NT2/D1 (cell line): ENCODE data around the gene CTSD.

Experiments
- SUZ12 ChIP-seq: IDR thresholded peaks from 2 replicates; pipeline ENCODE4 v1.6.1; 2011; ENCODE audit not compliant: insufficient read length, insufficient read depth; ENCODE audit errors: extremely low read depth
- ZNF274 ChIP-seq: IDR thresholded peaks from 2 replicates; pipeline ENCODE4 v1.6.1; 2011; ENCODE audit warnings: mild to moderate bottlenecking, low read depth, low read length

- TF ChIP-seq SUZ12 (no peak), ZNF274 (no peak)
Observed at GRCh38 chr11:1779034-1779805, 15.5 kb upstream of the CTSD start.
